Thymus (tissue), 11 donors: ENCODE results near the gene NR2F6. TPM values are rescaled to one million over a fixed set of nuclear protein-coding genes. Genes with fewer than 3 reads are reported as not detected.

ENCODE experiments used
- DNase-seq, 9 donors: peaks; one replicate each; pipeline ENCODE4 v3.0.0-alpha.2; 2013; ENCODE audit warnings: low spot score in 9 of 9, low read depth in 6 of 9, missing footprints in 1 of 9
- H3K27ac ChIP-seq, 2 donors: one replicate each; pipeline ENCODE4 v1.5.1; 2013; ENCODE audit warnings: control low read depth in 1 of 2, low read depth in 1 of 2, low read length in 1 of 2, mild to moderate bottlenecking in 1 of 2, moderate library complexity in 1 of 2
- H3K27me3 ChIP-seq, 2 donors: one replicate each; pipeline ENCODE4 v1.5.1; 2013; ENCODE audit warnings: low read length in 1 of 2; ENCODE audit not compliant: control insufficient read depth in 2 of 2, insufficient read depth in 1 of 2
- H3K36me3 ChIP-seq, 2 donors: one replicate each; pipeline ENCODE4 v1.5.1; 2013; ENCODE audit warnings: low read length in 1 of 2, mild to moderate bottlenecking in 1 of 2, moderate library complexity in 1 of 2; ENCODE audit not compliant: control insufficient read depth in 2 of 2, insufficient read depth in 2 of 2
- H3K4me1 ChIP-seq, 2 donors: one replicate each; pipeline ENCODE4 v1.5.1; 2013; ENCODE audit warnings: low read length in 2 of 2; ENCODE audit not compliant: control insufficient read depth in 2 of 2, insufficient read depth in 2 of 2
- H3K4me3 ChIP-seq, 2 donors: one replicate each; pipeline ENCODE4 v1.5.1; 2013; ENCODE audit warnings: low read length in 2 of 2, control low read depth in 1 of 2, mild to moderate bottlenecking in 1 of 2
- H3K9me3 ChIP-seq, 2 donors: one replicate each; pipeline ENCODE4 v1.5.1; 2013; ENCODE audit warnings: low read length in 1 of 2, mild to moderate bottlenecking in 1 of 2; ENCODE audit not compliant: control insufficient read depth in 2 of 2, insufficient read depth in 1 of 2
- WGBS: extraction: QIAGEN DNeasy Blood & Tissue Kit; methylation state at CpG from one replicate; pipeline ENCODE4 v1.1.7; 2013; 5-methylcytosine and 5-hydroxymethylcytosine counted together
- polyA plus RNA-seq: library from polyadenylated mRNA; stranded (reverse); fragments of 200-250 nt; gene quantifications from one replicate; pipeline ENCODE4 v1.2.3, GENCODE V29; 2013
- total RNA-seq: library from RNA; stranded (reverse); fragments of 120-200 nt; gene quantifications from one replicate; pipeline ENCODE4 v1.2.4, GENCODE V29; 2013
- donor health status: healthy.

NR2F6 gene
- total and polyA plus RNA-seq, 2 donors, result 9.4 to 15.0 TPM

DNA sequence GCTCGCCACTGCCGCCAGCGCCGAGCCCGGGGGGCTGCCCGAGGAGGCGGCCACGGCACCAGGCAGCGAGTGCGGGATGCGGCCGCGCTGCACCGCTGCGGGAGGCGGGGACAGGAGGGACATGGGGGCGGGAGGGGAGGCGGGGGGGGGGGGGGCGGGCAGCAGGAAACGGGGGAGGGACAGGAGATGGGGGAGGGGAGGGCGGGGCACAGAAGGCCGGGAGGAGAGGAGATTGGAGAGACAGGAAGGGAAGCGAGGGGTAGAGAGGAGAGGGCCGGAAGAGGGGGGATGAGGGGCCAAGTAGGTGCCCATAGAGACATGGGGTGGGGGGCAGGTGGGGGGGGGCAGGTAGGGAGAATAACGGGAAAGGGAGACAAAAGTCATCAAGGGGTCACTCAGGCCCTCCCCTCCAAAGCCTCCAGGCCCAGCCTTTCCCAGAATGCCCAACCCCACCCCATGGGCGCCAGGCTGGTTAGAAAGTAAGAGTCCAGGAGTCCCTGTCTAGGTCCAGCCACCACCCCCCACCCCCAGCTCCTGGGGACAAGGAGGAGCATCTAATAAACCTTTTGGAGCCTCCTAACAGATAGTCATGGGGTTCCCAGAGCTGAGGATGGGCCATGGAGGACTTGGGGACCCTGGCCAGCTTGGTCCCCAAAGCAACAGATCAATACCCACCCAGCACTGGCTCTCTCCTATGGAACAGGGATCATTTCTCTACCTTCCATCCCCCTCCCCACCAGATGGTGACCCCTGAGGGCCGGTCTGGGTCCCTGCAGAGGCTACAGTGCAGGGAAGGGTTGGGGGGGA is 9.5 kb downstream of the NR2F6 start:
- Histone ChIP-seq H3K27me3 (peaks cover 0 to 5% of the 10 kb centered on the region in 2 donors), H3K9me3 (peaks cover 0 to 4% of the 10 kb centered on the region in 2 donors), H3K4me3 (peak overlapping the region in 1 of 2 donors; percentile 52), H3K27ac (peak overlapping the region in 1 of 2 donors; percentile 74), H3K4me1 (peaks cover 13 to 20% of the 10 kb centered on the region in 2 donors), H3K36me3 (peaks cover 2 to 11% of the 10 kb centered on the region in 2 donors)
- DNase-seq, result peak in 1 of 9 donors; percentile 49
- WGBS, result 11% methylated on average over 24 of the region's 27 CpGs

DNA sequence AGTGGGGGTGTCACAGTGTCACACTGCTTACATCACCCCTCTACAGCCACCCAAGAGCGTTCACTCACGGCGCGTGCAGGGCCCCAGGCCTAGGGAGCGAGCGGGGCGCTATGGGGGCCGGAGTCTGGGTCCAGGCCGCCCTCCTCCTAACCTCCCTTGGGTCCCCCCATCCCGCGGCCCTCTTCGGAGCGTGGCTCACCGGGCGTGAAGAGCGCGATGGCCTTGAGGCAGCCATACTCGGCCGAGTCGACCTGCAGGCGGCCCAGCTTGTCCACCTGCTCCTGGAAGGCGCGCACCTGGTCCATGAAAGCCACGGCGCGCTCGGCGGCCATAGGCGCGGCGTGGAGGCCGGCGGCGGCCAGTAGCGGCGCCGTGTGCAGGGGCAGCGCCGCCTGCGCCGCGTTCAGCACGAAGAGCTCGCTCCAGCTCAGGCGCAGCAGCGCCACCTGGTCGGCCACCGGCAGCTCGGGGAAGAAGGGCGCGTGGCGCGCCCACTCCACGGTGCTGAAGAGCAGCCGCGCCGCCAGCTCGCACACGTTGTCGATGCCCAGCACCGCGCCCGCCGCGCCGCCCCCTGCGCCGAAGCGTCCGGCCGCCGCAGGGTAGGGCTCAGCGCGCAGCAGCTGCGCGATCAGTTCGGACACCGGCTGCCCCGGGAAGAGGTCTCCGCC is 10.3 kb downstream of the NR2F6 start:
- H3K36me3 ChIP-seq, result peaks cover 2 to 11% of the 10 kb centered on the region in 2 donors
- peak in 7 of 9 donors; percentile 60 to 87 (median 79) for DNase-seq
- peaks cover 0 to 4% of the 10 kb centered on the region in 2 donors for H3K9me3 ChIP-seq
- peak overlapping the region; percentile 52 to 54 for H3K4me3 ChIP-seq
- 2% methylated on average over 80 of the region's 80 CpGs for WGBS
- H3K27me3 ChIP-seq, result peaks cover 0 to under 1% of the 10 kb centered on the region in 2 donors
- peak overlapping the region; percentile 44 to 74 for H3K27ac ChIP-seq
- H3K4me1 ChIP-seq, result peaks cover 13 to 20% of the 10 kb centered on the region in 2 donors

- 23% methylated on average over 11 of the region's 11 CpGs for WGBS
Measured at GRCh38 chr19:17234911-17235299, 10.8 kb downstream of the NR2F6 start.

DNA sequence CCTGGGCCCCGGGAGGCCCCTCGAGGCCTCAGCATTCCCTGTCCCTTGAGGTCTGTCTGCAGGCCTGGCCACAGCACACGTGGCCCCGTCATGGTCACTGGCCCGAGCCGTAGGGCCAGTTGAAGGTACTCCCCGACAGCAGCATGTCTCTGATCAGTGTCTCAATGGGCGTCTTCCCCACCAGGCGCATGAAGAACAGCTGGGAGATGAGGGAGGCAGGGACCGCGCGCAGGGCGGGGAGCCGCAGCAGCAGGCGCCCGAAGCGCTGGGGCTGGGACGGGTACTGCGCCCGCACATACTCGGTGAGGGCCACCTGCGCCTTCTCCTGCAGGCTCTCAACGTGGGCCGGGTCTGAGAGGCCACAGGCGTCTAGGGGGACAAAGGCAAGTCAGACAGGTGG is 13.5 kb downstream of the NR2F6 start:
- H3K4me3 ChIP-seq, result no peak overlapping the region
- H3K9me3 ChIP-seq, result peaks cover 0 to 4% of the 10 kb centered on the region in 2 donors
- 98% methylated on average over 25 of the region's 25 CpGs for WGBS
- H3K27me3 ChIP-seq, result no peaks in the 10 kb centered on the region
- peaks cover 4 to 17% of the 10 kb centered on the region in 2 donors for H3K36me3 ChIP-seq
- no peak for DNase-seq
- H3K27ac ChIP-seq, result no peak overlapping the region
- peaks cover 13 to 20% of the 10 kb centered on the region in 2 donors for H3K4me1 ChIP-seq

More at GRCh38 chr19:17234911-17235299, 10.8 kb downstream of the NR2F6 start:
- Histone ChIP-seq H3K4me1 (peaks cover 13 to 20% of the 10 kb centered on the region in 2 donors), H3K4me3 (peak overlapping the region; percentile 52 to 54), H3K36me3 (peaks cover 2 to 11% of the 10 kb centered on the region in 2 donors), H3K27ac (peak overlapping the region; percentile 44 to 74), H3K9me3 (peaks cover 0 to 4% of the 10 kb centered on the region in 2 donors), H3K27me3 (no peaks in the 10 kb centered on the region)
- peak in 4 of 9 donors; percentile 59 to 64 (median 60) for DNase-seq

DNA sequence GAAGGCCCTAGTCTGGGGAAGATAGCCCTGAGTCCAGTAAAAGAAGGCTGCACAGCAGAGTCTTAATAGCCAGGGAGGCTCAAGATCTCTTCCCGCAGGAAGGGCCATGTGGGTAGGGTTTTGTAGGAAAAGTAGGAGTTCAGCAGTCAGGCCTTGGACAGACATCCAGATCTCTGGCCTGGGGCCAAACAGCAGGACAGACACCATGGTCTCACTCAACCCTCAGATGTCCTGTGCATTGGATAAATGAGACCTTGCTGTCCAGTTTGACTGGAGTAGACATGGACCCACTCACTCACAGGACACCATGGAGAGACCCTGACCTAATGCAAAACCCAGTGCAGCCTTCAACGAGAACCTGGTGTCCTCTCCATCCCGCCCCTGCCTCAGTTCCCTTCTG is 15.8 kb downstream of the NR2F6 start:
- H3K27ac ChIP-seq, result no peak overlapping the region
- H3K27me3 ChIP-seq, result no peaks in the 10 kb centered on the region
- no peak overlapping the region for H3K4me3 ChIP-seq
- peaks cover 0 to 7% of the 10 kb centered on the region in 2 donors for H3K9me3 ChIP-seq
- WGBS, result 98% methylated on average over 3 of the region's 3 CpGs
- no peak for DNase-seq
- H3K4me1 ChIP-seq, result peaks cover 5 to 20% of the 10 kb centered on the region in 2 donors
- H3K36me3 ChIP-seq, result peaks cover 4 to 17% of the 10 kb centered on the region in 2 donors

- no peaks in the 10 kb centered on the region for H3K27me3 ChIP-seq
- no peak overlapping the region for H3K27ac ChIP-seq
- whole genome bisulfite sequencing, result 96% methylated on average over 13 of the region's 13 CpGs
- H3K4me3 ChIP-seq, result no peak overlapping the region
- H3K4me1 ChIP-seq, result peaks cover 0 to 12% of the 10 kb centered on the region in 2 donors
- peaks cover 0 to 5% of the 10 kb centered on the region in 2 donors for H3K9me3 ChIP-seq
- DNase-seq, result no peak
- H3K36me3 ChIP-seq, result peaks cover 4 to 17% of the 10 kb centered on the region in 2 donors
Measured at GRCh38 chr19:17227798-17228367, 17.8 kb downstream of the NR2F6 start.

GRCh38 chr19:17226002-17226933 is 19.5 kb downstream of the NR2F6 start, which contains the start of gene OCEL1:
OCEL1 (plus strand) TSS chr19:17226226; CDS start chr19:17226248, 22 bp downstream.
- peak; percentile 91 to 99 (median 96) for DNase-seq
- Histone ChIP-seq H3K36me3 (peaks cover 2 to 6% of the 10 kb centered on the region in 2 donors), H3K27me3 (no peaks in the 10 kb centered on the region), H3K4me1 (peaks cover 0 to 12% of the 10 kb centered on the region in 2 donors), H3K4me3 (peak within 1 kb of the TSS; percentile 70 to 92), H3K27ac (peak within 1 kb of the TSS; percentile 99 to 100), H3K9me3 (peaks cover 0 to 5% of the 10 kb centered on the region in 2 donors)
- WGBS, result under 1% methylated on average over 90 of the region's 90 CpGs

DNA sequence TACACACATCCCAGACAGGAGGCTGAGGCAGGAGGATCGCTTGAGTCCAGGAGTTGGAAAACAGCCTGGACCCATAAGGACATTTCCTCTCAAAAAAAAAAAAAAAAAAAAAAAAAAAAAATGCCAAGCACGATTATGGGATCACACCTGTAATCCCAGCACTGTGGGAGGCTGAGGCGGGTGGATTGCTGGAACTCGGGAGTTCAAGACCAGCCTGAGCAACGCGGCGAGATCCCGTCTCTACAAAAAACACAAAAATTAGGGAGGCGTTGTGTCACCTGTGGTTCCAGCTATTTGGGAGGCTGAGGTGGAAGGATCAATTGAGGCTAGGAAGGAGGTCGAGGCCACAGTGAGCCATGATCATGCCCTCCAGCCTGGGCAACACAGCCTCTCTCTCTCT is 20.7 kb downstream of the NR2F6 start:
- Histone ChIP-seq H3K4me1 (peaks cover 0 to 12% of the 10 kb centered on the region in 2 donors), H3K36me3 (peaks cover 2 to 6% of the 10 kb centered on the region in 2 donors), H3K9me3 (peaks cover 0 to 5% of the 10 kb centered on the region in 2 donors), H3K27me3 (no peaks in the 10 kb centered on the region), H3K27ac (no peak overlapping the region), H3K4me3 (no peak overlapping the region)
- no peak for DNase-seq
- WGBS, result 96% methylated on average over 10 of the region's 10 CpGs
